ENCODE measurements around the gene ZNF716. TPM values are rescaled to one million over a fixed set of nuclear protein-coding genes. Genes with fewer than 3 reads are reported as not detected.
"Not testable (repeated sequence)": the region's sequence is repeated elsewhere in the genome, so short reads cannot be mapped to it uniquely, and the experiment has no call there.

Gene ZNF716
- not detected for total RNA-seq

GRCh38 chr7:57449904-57450303 is at the start of gene ZNF716:
TSS of gene ZNF716 (plus strand) at chr7:57450177. CDS start at chr7:57450289, 112 bp downstream.
- intact Hi-C loops (cut with DNase I): no loop called here
- ATAC-seq (no peak), DNase-seq (ENCODE audit: low spot score) (no peak)

GRCh38 chr7:57400531-57401155 is 49.3 kb upstream of the ZNF716 start:
- intact Hi-C loops (cut with DNase I): no loop called here
- DNase-seq (ENCODE audit: low spot score) (no peak), ATAC-seq (no peak)

- ATAC-seq; intact Hi-C loops (cut with DNase I); DNase-seq (ENCODE audit: low spot score): not testable (repeated sequence)
Measured at GRCh38 chr7:57403051-57403450, 46.9 kb upstream of the ZNF716 start.

- DNase-seq (ENCODE audit: low spot score): peak; percentile 72
- peak; percentile 97 for ATAC-seq
- intact Hi-C loops (cut with DNase I): no loop called here
Measured at GRCh38 chr7:57403601-57404342, 46.2 kb upstream of the ZNF716 start.

- intact Hi-C loops (cut with DNase I): no loop called here
- ATAC-seq: peak; percentile 96
- no peak for DNase-seq (ENCODE audit: low spot score)
Measured at GRCh38 chr7:57404343-57404966, 45.5 kb upstream of the ZNF716 start.

- DNase-seq (ENCODE audit: low spot score): no peak
- ATAC-seq: peak; percentile 35
- intact Hi-C loops (cut with DNase I): no loop called here
Measured at GRCh38 chr7:57404967-57405421, 45.0 kb upstream of the ZNF716 start.

GRCh38 chr7:57407125-57407524 is 42.9 kb upstream of the ZNF716 start:
- DNase-seq (ENCODE audit: low spot score) (no peak), ATAC-seq (no peak)
- intact Hi-C loops (cut with DNase I): no loop called here

- intact Hi-C loops (cut with DNase I): no loop called here
- DNase-seq (ENCODE audit: low spot score) (no peak), ATAC-seq (no peak)
Measured at GRCh38 chr7:57412168-57412567, 37.8 kb upstream of the ZNF716 start.

GRCh38 chr7:57412618-57413017 is 37.4 kb upstream of the ZNF716 start:
- intact Hi-C loops (cut with DNase I): no loop called here
- DNase-seq (ENCODE audit: low spot score): no peak
- no peak for ATAC-seq

GRCh38 chr7:57413529-57414398 is 36.2 kb upstream of the ZNF716 start:
- intact Hi-C loops (cut with DNase I): no loop called here
- DNase-seq (ENCODE audit: low spot score) (no peak), ATAC-seq (no peak)

- no peak for DNase-seq (ENCODE audit: low spot score)
- intact Hi-C loops (cut with DNase I): no loop called here
- ATAC-seq: no peak
Measured at GRCh38 chr7:57414415-57414814, 35.6 kb upstream of the ZNF716 start.

GRCh38 chr7:57414852-57415251 is 35.1 kb upstream of the ZNF716 start:
- no peak for ATAC-seq
- DNase-seq (ENCODE audit: low spot score): no peak
- intact Hi-C loops (cut with DNase I): no loop called here

GRCh38 chr7:57415326-57415725 is 34.7 kb upstream of the ZNF716 start:
- no peak for DNase-seq (ENCODE audit: low spot score)
- ATAC-seq: no peak
- intact Hi-C loops (cut with DNase I): no loop called here

GRCh38 chr7:57415730-57416129 is 34.2 kb upstream of the ZNF716 start:
- ATAC-seq: no peak
- intact Hi-C loops (cut with DNase I): no loop called here
- DNase-seq (ENCODE audit: low spot score): no peak

- ATAC-seq (no peak), DNase-seq (ENCODE audit: low spot score) (no peak)
- intact Hi-C loops (cut with DNase I): no loop called here
Measured at GRCh38 chr7:57416601-57417358, 33.2 kb upstream of the ZNF716 start.

GRCh38 chr7:57417736-57418135 is 32.2 kb upstream of the ZNF716 start:
- ATAC-seq (no peak), DNase-seq (ENCODE audit: low spot score) (no peak)
- intact Hi-C loops (cut with DNase I): no loop called here

- DNase-seq (ENCODE audit: low spot score) (no peak), ATAC-seq (no peak)
- intact Hi-C loops (cut with DNase I): no loop called here
Measured at GRCh38 chr7:57423768-57424167, 26.2 kb upstream of the ZNF716 start.

- DNase-seq (ENCODE audit: low spot score) (no peak), ATAC-seq (no peak)
- intact Hi-C loops (cut with DNase I): no loop called here
Measured at GRCh38 chr7:57424515-57425238, 25.3 kb upstream of the ZNF716 start.
